Activated T-cell treated with anti-CD3 and anti-CD28 coated beads, Interleukin-2, amount 50 U/mL, for 48 hours (primary cell): ENCODE data around the gene LMF1.

Experiments used
- DNase-seq, 2 experiments: peaks; one replicate each; pipeline ENCODE4 v3.0.0-alpha.2; 2020

The LMF1 gene

GRCh38 chr16:877242-878071, 93.3 kb downstream of the LMF1 start:
- no peak for DNase-seq

DNA sequence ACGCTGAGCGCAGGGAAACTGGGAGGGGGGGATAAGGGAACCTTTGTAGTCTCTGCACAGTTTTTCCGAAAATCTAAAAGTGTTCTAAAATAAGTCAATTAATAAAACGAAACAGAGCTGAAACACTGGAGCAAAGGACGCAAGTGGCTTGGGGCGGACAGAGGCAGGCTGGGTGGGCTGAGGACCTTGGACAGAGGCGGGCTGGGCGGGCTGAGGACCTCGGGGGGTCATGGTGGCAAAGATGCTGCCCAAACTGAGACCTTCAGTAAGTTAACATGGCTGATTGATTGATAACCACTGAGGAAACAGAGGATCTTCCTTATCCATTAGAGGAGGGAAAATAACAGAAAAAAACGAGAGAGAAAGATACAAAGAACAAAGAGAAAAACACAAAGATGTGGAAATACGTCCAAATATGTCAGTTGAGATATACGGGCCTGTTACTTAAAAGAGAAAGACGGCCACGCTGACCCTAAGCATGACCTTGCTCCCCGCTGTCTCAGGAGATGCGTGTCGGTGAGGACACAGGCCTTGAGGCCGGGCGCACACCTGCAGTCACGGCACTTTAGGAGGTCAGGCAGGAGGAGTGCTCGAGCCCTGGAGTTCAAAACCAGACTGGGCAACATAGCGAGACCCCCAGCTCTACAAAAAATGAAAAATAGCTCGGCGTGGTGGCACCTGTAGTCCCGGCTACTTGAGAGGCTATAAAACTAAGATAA, 94.1 kb downstream of the LMF1 start:
- DNase-seq = no peak

DNA sequence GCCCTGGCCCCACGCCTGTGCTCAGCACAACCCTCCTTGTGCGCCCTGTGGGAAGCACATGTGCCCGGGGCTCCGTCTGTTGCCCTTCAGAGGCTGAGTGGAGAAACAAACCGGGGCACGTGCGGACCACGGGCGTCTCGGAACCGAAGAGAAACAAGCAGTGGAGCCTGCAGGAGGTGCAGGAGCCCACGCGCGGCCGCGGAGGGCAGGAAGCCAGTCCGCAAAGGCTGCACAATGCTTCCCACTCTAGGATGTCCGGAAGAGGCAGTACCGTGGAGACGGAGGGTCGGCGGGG, 94.8 kb downstream of the LMF1 start:
- no peak for DNase-seq

DNA sequence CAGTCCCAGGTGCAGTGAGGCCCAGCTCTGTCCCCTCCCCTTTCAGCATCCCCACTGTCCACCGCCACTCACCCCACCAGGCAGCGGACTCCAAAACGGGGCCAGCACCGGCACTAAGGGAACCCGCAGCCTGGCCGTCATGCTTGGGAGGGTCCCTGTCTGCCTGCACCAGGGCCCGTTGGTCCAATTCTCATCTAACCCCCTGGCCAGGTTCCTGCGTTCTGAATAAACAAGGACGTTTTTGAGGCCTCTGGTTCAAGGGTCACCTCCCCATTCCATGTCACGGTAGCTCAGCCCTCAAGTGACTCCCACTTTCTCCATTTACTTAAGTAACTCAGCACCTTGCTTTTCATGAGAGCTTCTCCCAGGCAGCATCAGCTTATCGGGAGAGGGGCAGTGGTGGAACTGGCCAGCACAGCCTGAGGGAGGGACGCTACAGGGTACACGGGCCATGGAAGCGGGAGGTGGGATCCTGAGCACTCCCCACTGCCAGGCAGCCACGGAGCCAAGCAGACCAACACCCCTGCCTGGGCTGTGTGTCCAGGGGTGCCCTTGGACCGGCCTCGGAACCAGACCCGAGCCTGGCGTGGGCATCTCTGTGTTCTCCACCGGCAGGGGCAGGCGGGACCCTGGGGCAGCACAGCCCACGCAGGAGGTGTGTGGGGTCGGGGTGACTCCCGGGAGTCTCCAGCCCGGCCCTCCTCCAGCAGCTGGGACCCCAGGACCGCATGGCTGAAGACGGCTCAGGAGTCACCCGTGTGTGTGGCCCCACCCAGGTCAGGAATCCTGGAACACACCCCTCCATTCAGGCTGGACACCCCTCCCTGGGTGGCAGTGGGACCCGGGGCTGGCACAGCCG, 95.4 kb downstream of the LMF1 start:
- DNase-seq = no peak

DNA sequence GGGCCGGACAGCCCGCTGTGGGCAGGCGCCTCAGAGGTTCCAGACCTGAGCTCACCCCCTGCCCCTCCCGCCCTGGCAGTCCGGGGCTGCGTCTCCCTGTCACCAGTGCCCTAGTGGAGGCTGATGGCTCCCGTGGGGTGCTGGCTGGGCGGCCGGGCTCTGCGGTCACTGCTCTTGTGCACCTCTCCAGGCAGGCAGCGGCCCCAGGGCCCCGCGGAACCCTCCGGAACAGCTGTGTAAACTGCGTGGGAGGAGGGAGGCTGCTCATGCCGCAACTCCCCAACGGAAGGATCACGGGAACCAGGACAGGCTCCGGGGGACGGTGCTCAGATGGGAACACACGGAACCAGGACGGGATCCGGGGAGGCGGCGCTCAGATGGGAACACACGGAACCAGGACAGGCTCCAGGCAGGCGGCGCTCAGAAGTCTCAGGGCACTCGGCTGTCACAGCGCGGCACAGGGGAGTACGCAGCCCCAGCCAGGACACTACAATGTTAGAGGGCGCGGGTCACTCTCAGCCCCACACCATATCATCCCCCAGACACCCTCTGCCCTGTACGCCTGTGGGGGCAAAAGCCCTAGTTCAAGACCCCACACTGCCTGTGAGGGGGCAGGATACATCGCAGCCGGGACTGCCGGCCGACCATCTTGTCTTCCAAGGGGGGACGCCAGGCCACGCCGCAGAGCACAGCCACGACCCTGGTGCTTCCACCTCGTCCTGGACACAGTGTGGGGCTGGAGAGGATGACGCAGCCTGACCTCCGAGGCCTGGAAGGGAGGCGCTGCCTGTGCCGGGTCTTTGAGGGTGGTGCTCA, 96.2 kb downstream of the LMF1 start:
- no peak for DNase-seq

DNA sequence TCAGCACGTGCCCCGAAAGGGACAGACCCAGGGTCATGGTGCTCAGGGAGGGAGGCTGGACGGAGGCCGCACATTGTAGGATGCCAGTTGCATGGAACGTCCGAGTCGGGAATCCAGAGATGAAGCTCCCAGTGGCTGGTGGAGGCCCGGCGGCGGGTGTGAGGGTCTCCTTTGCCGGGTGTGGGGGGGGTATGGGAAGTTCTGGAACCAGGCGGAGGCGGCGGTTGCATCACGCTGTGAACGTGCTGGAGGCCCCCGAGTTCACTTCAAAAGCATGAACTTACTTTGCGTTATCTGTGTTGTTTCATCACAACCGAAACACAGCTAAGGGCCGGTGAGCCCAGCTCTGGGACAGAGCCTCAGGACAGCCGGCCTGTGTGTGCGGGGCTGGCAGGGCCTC, 96.9 kb downstream of the LMF1 start:
- no peak for DNase-seq

DNA sequence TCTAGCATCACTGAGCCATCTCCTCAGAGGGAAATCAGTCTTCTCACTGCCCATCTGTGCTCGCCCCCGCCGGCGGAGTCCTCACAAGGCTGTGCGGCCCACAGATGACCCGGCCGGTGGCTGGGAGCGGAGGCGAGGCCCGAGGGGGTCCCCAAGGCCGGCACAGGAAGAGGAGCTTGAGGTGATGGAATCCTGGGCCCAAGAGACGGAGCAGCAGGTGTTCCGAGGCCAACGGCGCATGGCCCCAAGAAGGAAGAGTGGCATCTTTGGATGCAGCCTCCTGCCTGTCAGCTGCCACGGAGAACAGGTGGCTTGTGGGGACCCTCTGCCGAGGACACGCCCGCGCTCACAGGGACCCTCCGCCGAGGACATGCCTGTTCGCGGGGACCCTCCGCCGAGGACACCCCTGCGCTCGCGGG, 97.5 kb downstream of the LMF1 start:
- no peak for DNase-seq

- DNase-seq = no peak
Measured at GRCh38 chr16:872436-873242, 98.1 kb downstream of the LMF1 start.

DNA sequence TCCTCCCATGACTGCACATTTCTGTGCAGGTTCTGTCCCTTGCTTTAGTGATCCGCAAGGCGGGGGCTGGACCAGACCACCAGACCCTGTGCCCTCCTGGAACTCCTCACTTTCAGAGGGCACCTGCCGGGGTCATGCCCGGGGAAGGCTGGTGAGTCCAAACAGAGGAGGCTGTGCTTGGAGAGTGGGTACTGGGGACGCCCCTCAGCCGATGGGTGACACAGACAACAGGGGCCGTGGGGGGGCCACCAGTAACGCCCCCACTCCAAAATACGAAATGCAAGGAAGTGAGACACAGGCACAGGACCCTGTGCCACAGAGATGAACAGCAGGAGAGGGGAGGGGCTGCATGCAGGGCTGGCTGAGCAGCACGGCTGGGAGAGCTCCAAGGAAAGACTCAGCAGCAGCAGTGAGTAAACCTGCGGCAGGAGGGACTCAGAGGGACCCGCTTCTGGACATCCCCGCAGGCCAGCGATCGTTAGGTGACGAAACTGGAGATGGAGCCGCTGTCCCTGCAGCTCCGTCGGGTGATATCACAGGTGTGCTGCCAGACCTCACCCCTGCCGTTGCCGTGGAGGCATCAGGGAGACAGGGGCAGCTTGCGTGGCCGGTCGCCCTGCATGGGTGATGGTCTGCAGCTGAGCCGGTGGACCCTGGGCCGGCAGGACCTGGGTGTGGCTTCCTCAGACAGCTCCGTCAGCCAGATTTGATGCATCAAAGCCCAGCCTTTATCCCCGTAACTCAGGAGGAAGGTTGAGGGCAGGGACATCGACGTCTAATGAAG, 99.0 kb downstream of the LMF1 start:
- no peak for DNase-seq

DNA sequence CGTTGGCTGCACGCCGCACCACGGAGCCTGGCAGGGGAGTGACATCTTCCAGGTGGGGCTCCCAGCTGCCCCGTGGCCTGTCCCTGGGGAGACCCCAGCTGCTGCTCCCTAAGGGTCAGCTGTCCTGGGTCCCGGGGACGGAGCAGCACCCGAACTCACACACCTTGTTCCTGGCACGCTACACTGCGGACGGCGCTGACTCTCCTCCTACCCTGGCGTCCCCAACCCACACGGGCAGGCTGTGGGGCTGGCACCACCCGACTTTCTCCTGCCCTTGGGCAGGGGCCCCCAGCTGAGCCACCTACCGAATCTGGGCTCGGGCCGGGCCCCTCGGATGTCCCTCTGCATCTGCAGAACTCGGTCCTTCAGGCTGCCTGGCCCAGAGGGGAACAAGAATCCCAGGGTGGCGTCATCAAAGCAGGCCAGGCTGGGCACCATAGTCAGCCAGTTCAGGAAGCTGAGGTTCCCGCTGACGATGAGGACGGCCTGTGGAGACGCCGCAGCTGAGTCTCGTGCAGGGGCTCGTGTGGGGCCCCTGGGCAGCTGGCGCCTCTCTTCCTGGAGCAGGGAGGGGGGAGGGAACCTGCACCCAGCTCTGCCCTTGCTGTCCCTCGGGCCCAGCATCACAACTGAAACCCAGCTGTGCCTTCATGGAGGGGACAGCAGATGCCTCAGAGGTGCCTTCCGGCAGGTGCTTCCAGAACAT, 99.8 kb downstream of the LMF1 start:
- DNase-seq = no peak

DNA sequence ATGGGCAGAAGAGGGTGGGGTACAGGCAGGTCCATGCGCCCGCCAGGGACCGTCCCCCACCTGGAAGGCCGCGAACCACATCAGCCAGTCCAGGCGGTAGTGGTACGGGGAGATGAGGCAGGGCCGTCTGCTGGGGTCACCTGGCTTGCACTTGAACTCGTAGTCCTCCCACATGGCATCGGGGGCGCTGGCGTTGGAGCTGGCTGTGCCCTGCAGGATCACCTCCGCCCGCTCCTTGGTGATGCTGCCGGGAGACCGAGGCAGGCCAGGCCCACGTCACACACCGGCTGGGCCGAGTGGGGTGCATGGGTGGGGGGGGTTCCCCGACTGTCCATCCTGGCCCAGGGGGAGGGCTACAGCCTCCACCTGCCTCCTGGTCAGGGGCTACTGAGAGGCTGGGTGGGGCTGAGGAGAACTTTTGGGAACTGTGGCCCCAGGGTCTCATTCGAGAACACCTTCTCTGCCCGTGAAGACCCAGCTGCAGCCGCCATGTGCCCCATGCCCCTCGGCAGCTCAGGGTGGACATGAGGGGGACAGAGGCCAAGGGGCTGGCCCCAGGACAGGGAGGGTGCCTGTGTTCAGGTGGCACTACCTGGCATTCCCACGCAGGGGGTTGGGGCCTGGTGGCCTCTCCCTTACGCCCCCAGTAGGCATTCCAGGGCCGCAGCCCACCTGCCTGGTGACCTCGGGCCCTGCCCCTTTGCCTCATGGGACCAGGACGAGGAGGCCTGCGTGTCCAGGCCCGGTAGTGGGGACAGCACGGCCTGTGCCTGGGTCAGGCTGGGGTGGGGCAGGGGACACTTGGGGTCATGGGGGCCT, 100.8 kb downstream of the LMF1 start:
- no peak for DNase-seq

GRCh38 chr16:868846-869822, 101.7 kb downstream of the LMF1 start:
- DNase-seq = no peak

DNA sequence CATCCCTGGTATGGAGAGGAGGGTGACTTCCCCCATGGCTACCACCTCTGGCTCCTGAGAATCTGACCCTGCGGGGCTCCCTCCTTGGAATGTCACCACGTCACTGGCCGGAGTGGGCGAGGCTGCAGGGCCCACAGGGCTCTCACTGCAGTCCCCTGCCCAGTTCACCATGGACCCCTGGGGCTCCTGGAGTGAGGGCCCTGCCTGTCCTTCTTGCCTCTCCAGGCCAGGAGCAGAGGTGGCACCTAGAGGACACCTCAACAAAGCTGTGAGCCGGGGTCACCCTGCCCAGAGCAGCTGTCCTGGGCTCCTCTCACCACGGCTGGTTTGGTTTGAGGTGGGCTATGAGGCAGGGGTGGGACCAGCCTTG, 102.4 kb downstream of the LMF1 start:
- no peak for DNase-seq

DNA sequence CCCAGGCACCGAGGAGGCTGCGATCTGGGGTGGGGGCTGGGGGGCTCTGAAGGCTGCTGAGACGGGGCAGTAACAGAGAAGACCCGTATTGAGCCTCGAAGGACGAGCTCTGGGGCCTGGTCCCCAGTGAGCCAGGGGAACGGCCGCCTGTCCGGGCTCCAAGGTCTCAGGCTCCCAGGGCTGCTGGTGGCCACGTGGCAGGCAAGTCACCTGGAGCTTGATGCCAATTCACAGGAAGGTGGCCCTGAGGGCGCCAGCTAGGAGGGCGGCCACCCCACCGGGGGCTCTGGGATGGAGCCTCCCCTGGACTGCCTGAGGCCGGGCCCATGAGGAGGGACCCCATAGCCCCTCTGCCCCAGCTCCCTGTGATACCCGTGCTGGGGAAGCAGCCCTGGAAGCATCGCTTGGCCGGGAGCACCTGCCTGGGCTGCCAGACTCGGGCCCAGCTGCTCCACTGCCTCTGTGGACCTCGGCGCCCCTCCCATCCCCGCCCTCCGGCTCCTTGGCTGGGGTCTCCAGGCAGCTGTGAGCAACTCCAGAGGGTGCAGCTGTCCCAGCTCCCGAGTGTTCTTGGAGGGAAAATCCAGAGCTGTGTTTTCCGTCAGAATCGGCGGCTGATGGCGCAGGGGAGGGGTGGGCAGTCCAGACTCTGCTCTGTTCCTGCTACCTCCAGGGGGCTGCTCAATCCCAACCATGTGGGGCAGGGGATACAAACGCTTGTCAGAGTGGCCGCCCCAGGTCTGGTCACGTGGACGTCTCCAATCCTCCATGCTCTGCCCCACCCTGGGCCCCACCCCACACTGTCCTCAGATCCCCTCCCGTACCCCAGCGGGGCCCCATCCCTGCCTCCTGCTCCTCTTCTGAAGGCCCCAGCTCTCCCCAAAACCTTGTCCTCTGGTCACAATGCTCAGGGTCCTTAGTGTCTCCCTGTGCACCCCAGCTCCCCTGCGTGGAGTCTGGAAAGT, 103.1 kb downstream of the LMF1 start:
- DNase-seq = no peak

- no peak for DNase-seq
Measured at GRCh38 chr16:866252-866896, 104.4 kb downstream of the LMF1 start.

DNA sequence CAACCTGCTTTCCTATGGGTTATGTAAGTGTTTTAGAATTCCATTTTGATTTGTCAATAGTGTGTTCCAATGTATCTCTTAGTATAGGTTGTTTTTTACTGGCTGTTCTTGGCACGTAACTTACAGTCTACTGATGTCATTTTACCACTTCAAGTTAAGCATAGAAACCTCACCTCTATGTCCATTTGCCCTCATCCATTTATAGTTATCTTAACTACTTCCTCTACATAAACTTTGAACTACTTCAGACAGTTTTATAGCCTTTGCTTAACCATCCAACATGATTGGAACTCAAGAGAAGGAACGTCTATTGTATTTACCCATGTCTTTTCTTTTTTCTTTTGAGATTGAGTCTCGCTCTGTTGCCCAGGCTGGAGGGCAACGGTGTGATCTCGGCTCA, 105.8 kb downstream of the LMF1 start:
- no peak for DNase-seq

DNA sequence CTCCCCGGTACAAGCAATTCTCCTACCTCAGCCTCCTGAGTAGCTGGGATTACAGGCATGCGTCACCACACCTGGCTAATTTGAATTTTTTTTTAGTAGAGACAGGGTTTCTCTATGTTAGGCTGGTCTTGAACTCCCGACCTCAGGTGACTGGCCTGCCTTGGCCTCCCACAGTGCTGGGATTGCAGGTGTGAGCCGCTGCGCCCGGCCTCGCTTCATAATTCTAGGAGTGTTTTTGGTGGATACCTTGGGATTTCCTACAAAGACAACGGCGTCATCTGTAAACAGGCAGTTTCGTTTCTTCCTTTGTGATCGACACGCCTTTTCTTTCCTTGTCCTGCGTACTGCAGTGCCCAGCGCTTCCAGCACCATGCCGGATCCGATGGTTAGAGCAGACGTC, 109.3 kb downstream of the LMF1 start:
- DNase-seq = no peak
